Kidney epithelial cell (primary cell): Measurements from ENCODE around the gene MDK. TPM values are rescaled to one million over a fixed set of nuclear protein-coding genes. Genes with fewer than 3 reads are reported as not detected.
"Not testable (repeated sequence)": the region's sequence is repeated elsewhere in the genome, so short reads cannot be mapped to it uniquely, and the experiment has no call there.

ENCODE experiments used
- DNase-seq: peaks from one replicate; pipeline ENCODE4 v3.0.0-alpha.2; 2010; ENCODE audit warnings: low read depth
- H3K27me3 ChIP-seq: 2 replicates; pipeline ENCODE4 v1.6.0; 2011; ENCODE audit warnings: low read length; ENCODE audit not compliant: control insufficient read depth, insufficient read depth
- H3K36me3 ChIP-seq: 2 replicates; pipeline ENCODE4 v1.5.1; 2011; ENCODE audit warnings: low read length; ENCODE audit not compliant: control insufficient read depth, insufficient read depth
- H3K4me3 ChIP-seq: 2 replicates; pipeline ENCODE4 v1.5.1; 2011; ENCODE audit warnings: low read depth, mild to moderate bottlenecking, control low read depth, low read length
- CTCF ChIP-seq: IDR thresholded peaks from 2 replicates; pipeline ENCODE4 v1.5.1; 2011; ENCODE audit warnings: mild to moderate bottlenecking, moderate library complexity, low read length, control low read depth, inconsistent platforms; ENCODE audit not compliant: insufficient read depth, poor library complexity, severe bottlenecking
- total RNA-seq: library from RNA; depleted of rRNA; stranded (reverse); fragments of >200 nt; gene quantifications from 2 replicates; pipeline ENCODE4 v1.2.3, GENCODE V29; 2015

Gene MDK
- total RNA-seq, 1 donor from 2014 or later: 805 TPM

DNA sequence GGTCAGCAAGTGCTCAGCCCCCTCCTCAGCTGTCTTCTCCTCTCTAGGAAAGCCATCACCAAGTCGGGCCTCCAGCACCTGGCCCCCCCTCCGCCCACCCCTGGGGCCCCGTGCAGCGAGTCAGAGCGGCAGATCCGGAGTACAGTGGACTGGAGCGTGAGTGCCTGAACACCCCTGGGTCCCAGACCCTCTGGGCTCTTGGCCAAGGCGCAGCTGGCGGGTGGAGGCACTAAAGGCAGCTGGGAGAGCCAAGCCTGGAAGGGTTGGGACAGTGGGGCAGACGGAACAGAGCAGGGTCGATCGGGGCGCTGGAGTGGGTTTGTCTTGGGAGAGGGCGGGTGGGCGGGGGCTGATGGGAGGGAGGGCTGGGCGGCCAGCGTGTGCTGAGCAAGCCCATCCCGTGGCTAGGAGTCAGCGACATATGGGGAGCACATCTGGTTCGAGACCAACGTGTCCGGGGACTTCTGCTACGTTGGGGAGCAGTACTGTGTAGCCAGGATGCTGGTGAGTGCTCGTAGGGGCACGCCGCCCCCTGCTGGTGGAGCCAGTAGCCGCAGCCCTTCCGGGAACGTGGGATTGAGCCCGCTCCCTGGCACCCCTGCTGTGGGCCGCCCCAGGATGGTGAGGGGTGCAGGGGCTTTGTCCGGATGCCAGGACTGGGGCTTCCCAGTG lies 14.1 kb upstream of the MDK start:
- no peaks in the 10 kb centered on the region for H3K27me3 ChIP-seq
- H3K4me3 ChIP-seq: no peak overlapping the region
- DNase-seq: no peak
- TF ChIP-seq CTCF: peak; percentile 87
- peaks cover 1% of the 10 kb centered on the region for H3K36me3 ChIP-seq

DNA sequence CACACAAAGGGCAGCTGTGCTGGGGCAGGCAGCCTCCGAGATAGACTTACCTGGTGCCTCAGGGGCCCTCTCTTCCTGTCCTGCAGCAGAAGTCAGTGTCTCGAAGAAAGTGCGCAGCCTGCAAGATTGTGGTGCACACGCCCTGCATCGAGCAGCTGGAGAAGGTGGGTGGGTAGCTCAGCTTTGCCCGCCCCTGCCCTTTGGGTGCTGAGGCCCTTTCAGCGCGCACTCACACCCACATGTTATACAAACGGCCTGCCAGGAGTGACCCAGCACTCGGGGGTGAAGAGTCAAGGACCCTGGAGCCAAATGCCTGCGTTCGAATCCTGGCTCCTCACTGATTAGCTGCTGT lies 13.6 kb upstream of the MDK start:
- Histone ChIP-seq H3K36me3 (peaks cover 1% of the 10 kb centered on the region), H3K4me3 (no peak overlapping the region), H3K27me3 (no peaks in the 10 kb centered on the region)
- no peak for DNase-seq
- no peak for TF ChIP-seq CTCF

GRCh38 chr11:46369458-46370152 lies 11.9 kb upstream of the MDK start:
- H3K4me3 ChIP-seq: no peak overlapping the region
- peaks cover 1% of the 10 kb centered on the region for H3K36me3 ChIP-seq
- H3K27me3 ChIP-seq: no peaks in the 10 kb centered on the region
- DNase-seq: no peak
- TF ChIP-seq CTCF: peak; percentile 99

- DNase-seq: no peak
Measured at GRCh38 chr11:46370253-46370652, 11.2 kb upstream of the MDK start.

DNA sequence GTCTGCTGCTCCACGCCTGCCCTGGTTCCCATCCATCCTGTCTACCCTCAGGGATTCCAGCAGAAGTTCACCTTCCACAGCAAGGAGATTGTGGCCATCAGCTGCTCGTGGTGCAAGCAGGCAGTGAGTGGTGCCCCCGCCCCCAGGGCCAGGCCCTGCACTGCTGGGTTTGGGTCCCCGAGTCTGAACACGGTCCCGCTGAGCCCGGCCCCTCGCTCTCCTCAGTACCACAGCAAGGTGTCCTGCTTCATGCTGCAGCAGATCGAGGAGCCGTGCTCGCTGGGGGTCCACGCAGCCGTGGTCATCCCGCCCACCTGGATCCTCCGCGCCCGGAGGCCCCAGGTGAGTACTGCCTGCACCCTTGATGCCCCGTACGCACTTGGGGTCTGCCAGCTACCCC lies 10.2 kb upstream of the MDK start:
- H3K36me3 ChIP-seq, H3K4me3 ChIP-seq, DNase-seq, H3K27me3 ChIP-seq: not testable (repeated sequence)

More at GRCh38 chr11:46370253-46370652, 11.2 kb upstream of the MDK start:
- no peaks in the 10 kb centered on the region for H3K27me3 ChIP-seq
- TF ChIP-seq CTCF: no peak
- peaks cover 1% of the 10 kb centered on the region for H3K36me3 ChIP-seq
- H3K4me3 ChIP-seq: no peak overlapping the region

- no peak overlapping the region for H3K4me3 ChIP-seq
- peaks cover 1% of the 10 kb centered on the region for H3K36me3 ChIP-seq
- H3K27me3 ChIP-seq: no peaks in the 10 kb centered on the region
- no peak for TF ChIP-seq CTCF
- DNase-seq: no peak
Measured at GRCh38 chr11:46372086-46372485, 9.4 kb upstream of the MDK start.

GRCh38 chr11:46372501-46372900 lies 9.0 kb upstream of the MDK start:
- H3K36me3 ChIP-seq, DNase-seq, H3K4me3 ChIP-seq, H3K27me3 ChIP-seq: not testable (repeated sequence)
